Caco-2 (cell line): ENCODE measurements around the gene LY6G6C. TPM values are rescaled to one million over a fixed set of nuclear protein-coding genes. Genes with fewer than 3 reads are reported as not detected.

Experiments used
- Bru-seq: library from RNA; stranded (reverse); fragments of 400-500 nt; gene quantifications from one replicate; lab custom pipeline; 2021; lab: Mats Ljungman, UMichigan
- BruChase-seq, 2 experiments: library from RNA; stranded (reverse); fragments of 400-500 nt; gene quantifications; one replicate each; lab custom pipeline; 2021; lab: Mats Ljungman, UMichigan
- BruUV-seq: library from RNA; stranded (reverse); fragments of 400-500 nt; replicated peaks from 2 replicates; lab custom pipeline; 2021; lab: Mats Ljungman, UMichigan
- CTCF ChIA-PET: fragments of 300-600 bp; sonication (Branson Sonifier 250); formaldehyde crosslinking; loops from one replicate; lab custom pipeline; 2022; ENCODE audit warnings: antibody characterized with exemption; lab: Charles Lee
- POLR2A ChIA-PET: fragments of 300-600 bp; sonication (Branson Sonifier 250); formaldehyde crosslinking; loops from one replicate; lab custom pipeline; 2022; ENCODE audit warnings: antibody characterized with exemption; lab: Charles Lee
- DNase-seq, 2 experiments: peaks; one replicate each; pipeline versions ENCODE4 v3.0.0 to v3.0.0-alpha.2; 2020 to 2022
- H3K27me3 ChIP-seq: replicated peaks from 2 replicates; pipeline ENCODE4 v1.6.0; 2011; ENCODE audit warnings: low read length; ENCODE audit not compliant: control insufficient read depth, insufficient read depth
- H3K36me3 ChIP-seq: 2 replicates; pipeline ENCODE4 v1.5.1; 2011; ENCODE audit warnings: low read length; ENCODE audit not compliant: control insufficient read depth, insufficient read depth
- H3K4me1 ChIP-seq: fragments of 250-450 bp; sonication (Bioruptor Pico); 2 replicates; pipeline ENCODE4 v1.5.1; 2020; ENCODE audit warnings: mild to moderate bottlenecking
- H3K4me3 ChIP-seq: 2 replicates; pipeline ENCODE4 v1.5.1; 2011; ENCODE audit warnings: low read depth, mild to moderate bottlenecking, control low read depth, low read length
- H3K9me3 ChIP-seq: fragments of 250-450 bp; sonication (Bioruptor Pico); 2 replicates; pipeline ENCODE4 v1.5.1; 2020; ENCODE audit warnings: mild to moderate bottlenecking, moderate library complexity
- H3K27ac Mint-ChIP-seq: one replicate; pipeline ENCODE4 v1.8.0; 2022; ENCODE audit warnings: mixed read lengths; ENCODE audit not compliant: unreplicated experiment
- H3K27me3 Mint-ChIP-seq: one replicate; pipeline ENCODE4 v1.8.0; 2022; ENCODE audit warnings: mixed read lengths; ENCODE audit not compliant: insufficient read depth, unreplicated experiment
- H3K36me3 Mint-ChIP-seq: one replicate; pipeline ENCODE4 v1.8.0; 2022; ENCODE audit warnings: mild to moderate bottlenecking, mixed read lengths; ENCODE audit not compliant: insufficient read depth, unreplicated experiment
- H3K4me1 Mint-ChIP-seq: one replicate; pipeline ENCODE4 v1.8.0; 2022; ENCODE audit warnings: low read depth, mixed read lengths; ENCODE audit not compliant: unreplicated experiment
- H3K4me3 Mint-ChIP-seq: one replicate; pipeline ENCODE4 v1.8.0; 2022; ENCODE audit warnings: mild to moderate bottlenecking, moderate library complexity, mixed read lengths; ENCODE audit not compliant: unreplicated experiment
- H3K9me3 Mint-ChIP-seq: one replicate; pipeline ENCODE4 v1.8.0; 2022; ENCODE audit warnings: mixed read lengths; ENCODE audit not compliant: unreplicated experiment
- CTCF ChIP-seq, 2 experiments: fragments of 200-600 bp in 1 of 2; IDR thresholded peaks; 1 replicate in 1 of 2; 2 replicates in 1 of 2; pipeline versions ENCODE4 v1.5.1 to v1.8.0; 2011 to 2022; ENCODE audit warnings: antibody characterized with exemption in 1 of 2, control low read depth in 1 of 2, inconsistent platforms in 1 of 2, low read depth in 1 of 2, low read length in 1 of 2, mild to moderate bottlenecking in 1 of 2, moderate library complexity in 1 of 2; ENCODE audit not compliant: insufficient read depth in 1 of 2, severe bottlenecking in 1 of 2, unreplicated experiment in 1 of 2
- intact Hi-C: fragments of 100-400 bp; cut with micrococcal nuclease; formaldehyde crosslinking; loops from one replicate; pipeline ENCODE4 v1.10.0; 2022; ENCODE audit not compliant: unreplicated experiment
- long read RNA-seq: library from polyadenylated mRNA; stranded (forward); transcript quantifications from one replicate; pipeline ENCODE4 v2.0.0, GENCODE V29; 2022
- total RNA-seq: library from RNA; stranded (reverse); gene quantifications from 2 replicates; pipeline ENCODE4 v1.2.3, GENCODE V29; 2022

The LY6G6C gene
- total RNA-seq (0.88 and 1.3 TPM in 2 replicates), Bru-seq, nascent RNA (percentile 29 among the genes with signal in this experiment), BruChase-seq, experiment 1, labeled RNA remaining after a 2-hour chase (percentile 39 among the genes with signal in this experiment), BruChase-seq, experiment 2, labeled RNA remaining after a 6-hour chase (percentile 30 among the genes with signal in this experiment)
- long read RNA-seq, partial matches to known transcripts = 0 of 1 reads
- long read RNA-seq, other reads (novel, unspliced or antisense) = 0 of 1 reads

GRCh38 chr6:31721351-31722020 is at the start of gene LY6G6C:
Gene LY6G6C, minus strand, starts transcription at chr6:31721746. Its CDS starts 67 bp downstream, at chr6:31721679.
- H3K27ac Mint-ChIP-seq = peak within 1 kb of the TSS; percentile 69
- POLR2A ChIA-PET = no interaction called here

GRCh38 chr6:31770860-31771259 is 49.3 kb upstream of the LY6G6C start:
- Mint-ChIP-seq H3K4me3 (no peak overlapping the region), H3K27me3 (no peaks in the 10 kb centered on the region), H3K36me3 (no peaks in the 10 kb centered on the region), H3K9me3 (no peaks in the 10 kb centered on the region), H3K27ac (no peak overlapping the region), H3K4me1 (peaks cover 8% of the 10 kb centered on the region)
- intact Hi-C loops = no loop called here
- H3K4me3 ChIP-seq = no peak overlapping the region
- no peaks in the 10 kb centered on the region for H3K9me3 ChIP-seq
- POLR2A ChIA-PET = interaction anchor here (0.6 to 0.7 kb wide), 2 partner anchors 25 to 30 kb away, joined by 3 to 4 read pairs; no protein-coding TSS in a partner anchor
- no peaks in the 10 kb centered on the region for H3K36me3 ChIP-seq
- TF ChIP-seq CTCF (IDR thresholded peaks at IDR 0.05; ENCODE audit: insufficient read depth in 1 of 2, low read depth in 1 of 2, low read length in 1 of 2, severe bottlenecking in 1 of 2, unreplicated experiment in 1 of 2) = no peak
- CTCF ChIA-PET = interaction anchor here (1.4 to 2.5 kb wide), 4 partner anchors 32 to 57 kb away, joined by 3 to 32 read pairs (median 17); partner anchors contain the start of genes DDAH2, HSPA1B and MSH5
- no TSS peak for BruUV-seq
- H3K4me1 ChIP-seq = peaks cover 15% of the 10 kb centered on the region
- DNase-seq = no peak
- H3K27me3 ChIP-seq = no peaks in the 10 kb centered on the region

More at GRCh38 chr6:31721351-31722020, at the start of gene LY6G6C:
- no peaks in the 10 kb centered on the region for H3K27me3 ChIP-seq
- Mint-ChIP-seq H3K4me1 (peaks cover 41% of the 10 kb centered on the region), H3K4me3 (no peak within 1 kb of the TSS), H3K9me3 (no peaks in the 10 kb centered on the region), H3K27me3 (no peaks in the 10 kb centered on the region), H3K36me3 (peaks cover 8% of the 10 kb centered on the region)
- BruUV-seq = no TSS peak
- H3K4me3 ChIP-seq = no peak within 1 kb of the TSS
- H3K9me3 ChIP-seq = no peaks in the 10 kb centered on the region
- no peak for TF ChIP-seq CTCF (IDR thresholded peaks at IDR 0.05; ENCODE audit: insufficient read depth in 1 of 2, low read depth in 1 of 2, low read length in 1 of 2, severe bottlenecking in 1 of 2, unreplicated experiment in 1 of 2)
- H3K36me3 ChIP-seq = no peaks in the 10 kb centered on the region
- no peak for DNase-seq
- H3K4me1 ChIP-seq = peaks cover 38% of the 10 kb centered on the region
- CTCF ChIA-PET = no interaction called here
- intact Hi-C loops = no loop called here

- H3K27me3 Mint-ChIP-seq = no peaks in the 10 kb centered on the region
- H3K9me3 ChIP-seq = no peaks in the 10 kb centered on the region
- ChIA-PET CTCF (interaction anchor here (0.5 to 2.5 kb wide), 26 partner anchors 9 to 189 kb away, joined by 3 to 32 read pairs (median 4); partner anchors contain the start of genes ABHD16A, C6orf47, DDAH2 and HSPA1B), POLR2A (interaction anchor here (0.6 to 1.8 kb wide), 4 partner anchors 20 to 40 kb away, joined by 3 to 10 read pairs (median 7); partner anchors contain the start of genes DDAH2 and MSH5)
- H3K27ac Mint-ChIP-seq = no peak overlapping the region
- H3K27me3 ChIP-seq = no peaks in the 10 kb centered on the region
- no peaks in the 10 kb centered on the region for H3K36me3 Mint-ChIP-seq
- no peak overlapping the region for H3K4me3 Mint-ChIP-seq
- peak; percentile 85 to 87 for TF ChIP-seq CTCF (IDR thresholded peaks at IDR 0.05; ENCODE audit: insufficient read depth in 1 of 2, low read depth in 1 of 2, low read length in 1 of 2, severe bottlenecking in 1 of 2, unreplicated experiment in 1 of 2)
- peak; percentile 85 to 89 for DNase-seq
- H3K36me3 ChIP-seq = no peaks in the 10 kb centered on the region
- no peaks in the 10 kb centered on the region for H3K9me3 Mint-ChIP-seq
- intact Hi-C loops = loop anchor here (1.0 kb wide), 3 partner anchors 41 to 93 kb away; partner anchors contain the start of gene DDAH2
- H3K4me1 ChIP-seq = peaks cover 15% of the 10 kb centered on the region
- H3K4me3 ChIP-seq = no peak overlapping the region
- H3K4me1 Mint-ChIP-seq = peaks cover 8% of the 10 kb centered on the region
- BruUV-seq = no TSS peak
Measured at GRCh38 chr6:31769684-31770371, 48.3 kb upstream of the LY6G6C start.
